Islet precursor cell (in vitro differentiated cells): ENCODE data around the gene NACC1.

Source experiments
- DNase-seq: peaks from one replicate; pipeline ENCODE4 v3.0.0-alpha.2; 2018

The NACC1 gene

GRCh38 chr19:13100841-13101589 lies 17.0 kb upstream of the NACC1 start:
- no peak for DNase-seq

GRCh38 chr19:13101590-13102415 lies 16.3 kb upstream of the NACC1 start:
- no peak for DNase-seq

DNA sequence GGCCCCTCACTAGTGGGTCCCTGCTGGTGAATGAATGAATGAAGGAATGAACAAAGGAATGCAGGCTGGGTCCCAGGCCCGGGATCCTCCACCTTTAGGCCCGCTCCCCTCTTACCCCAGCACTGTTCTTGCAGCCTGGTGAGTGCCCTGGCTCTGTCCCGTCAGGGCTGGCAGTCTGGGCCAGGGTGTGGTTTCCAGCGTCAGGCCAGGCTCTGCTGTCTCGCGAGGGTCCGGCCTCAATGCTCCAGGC lies 15.7 kb upstream of the NACC1 start:
- no peak for DNase-seq

- peak; percentile 91 for DNase-seq
These were observed 15.1 kb upstream of the NACC1 start, which contains the start of gene LYL1 for GRCh38 chr19:13102666-13103580. Gene LYL1 (minus strand): TSS chr19:13102858. CDS start chr19:13101171, 1,687 bp downstream.

DNA sequence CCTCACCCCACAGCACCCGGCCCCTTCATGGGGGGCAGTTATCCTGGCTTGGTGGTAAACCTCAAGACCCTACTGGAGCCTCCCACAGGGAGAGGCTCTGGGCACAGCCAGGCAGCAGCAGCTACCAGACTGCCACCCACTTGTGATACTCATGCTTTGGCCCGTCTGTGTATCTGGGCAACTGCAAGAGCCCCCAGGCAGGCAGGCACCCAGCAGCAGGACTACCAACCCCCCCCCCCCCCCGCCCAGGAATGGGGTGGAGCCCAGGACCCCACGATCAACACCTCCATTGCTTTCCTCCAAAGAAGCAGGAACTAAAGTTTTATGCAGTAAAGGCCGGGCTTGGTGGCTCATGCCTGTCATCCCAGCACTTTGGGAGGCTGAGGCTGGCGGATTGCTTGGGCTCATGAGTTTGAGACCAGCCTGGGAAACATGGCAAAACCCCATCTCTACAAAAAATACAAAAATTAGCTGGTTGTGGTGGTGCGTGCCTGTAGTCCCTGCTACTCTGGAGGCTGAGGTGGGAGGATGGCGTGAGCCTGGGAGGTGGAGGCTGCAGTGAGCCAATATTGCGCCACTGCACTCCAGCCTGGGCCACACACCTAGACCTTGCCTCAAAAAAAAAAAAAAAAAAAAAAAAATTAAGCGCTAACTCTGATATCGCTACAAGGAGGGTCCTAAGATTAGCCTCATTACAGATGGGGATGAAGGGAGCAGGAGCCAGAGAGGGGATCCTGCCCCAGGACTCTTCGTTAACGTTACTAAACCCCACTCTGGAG lies 14.3 kb upstream of the NACC1 start:
- DNase-seq, result no peak

GRCh38 chr19:13104360-13104847 lies 13.7 kb upstream of the NACC1 start:
- DNase-seq, result no peak

DNA sequence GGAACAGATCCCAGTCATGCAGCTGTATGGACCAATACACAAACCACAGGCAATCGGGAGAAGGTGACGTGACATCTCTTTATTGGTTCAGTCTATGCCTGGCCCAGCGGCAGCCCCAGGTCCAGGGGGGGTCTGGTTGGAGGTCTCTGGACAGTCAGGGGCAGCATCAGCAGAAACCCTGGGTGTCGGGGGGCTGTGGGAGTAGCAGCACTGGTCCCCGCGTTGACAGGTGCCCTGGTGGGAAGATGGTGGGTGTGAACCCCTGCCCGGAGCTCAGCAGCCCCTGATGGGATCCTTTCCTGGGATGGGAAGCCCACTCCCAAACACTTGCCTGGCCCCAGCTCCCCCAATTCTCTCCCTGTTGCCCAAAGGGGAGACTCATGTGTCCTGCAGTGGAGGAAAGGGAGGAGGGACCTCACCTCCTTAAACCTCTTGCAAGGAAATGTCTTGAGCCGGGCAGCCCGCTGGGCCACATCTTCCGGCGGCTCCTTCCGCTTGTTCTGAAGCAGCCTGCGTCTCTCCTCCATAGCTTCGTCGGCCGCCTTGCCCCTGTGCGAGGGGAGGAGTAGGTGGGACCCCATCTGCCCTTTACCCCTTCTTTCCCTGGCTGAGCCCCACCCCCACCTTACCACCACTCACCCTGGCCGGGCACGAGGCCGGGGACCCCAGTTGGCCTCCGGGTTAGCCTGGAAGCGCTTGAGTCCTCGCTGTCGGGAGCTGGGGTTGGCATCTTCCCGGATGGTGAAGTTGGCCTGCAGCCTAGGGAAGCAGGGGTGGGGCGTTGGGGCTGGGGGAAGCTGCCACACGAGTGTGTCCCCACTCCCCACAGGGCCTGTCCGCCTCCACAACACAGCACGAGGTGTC lies 13.0 kb upstream of the NACC1 start:
- no peak for DNase-seq

GRCh38 chr19:13109361-13110098 lies 8.5 kb upstream of the NACC1 start:
- no peak for DNase-seq

DNA sequence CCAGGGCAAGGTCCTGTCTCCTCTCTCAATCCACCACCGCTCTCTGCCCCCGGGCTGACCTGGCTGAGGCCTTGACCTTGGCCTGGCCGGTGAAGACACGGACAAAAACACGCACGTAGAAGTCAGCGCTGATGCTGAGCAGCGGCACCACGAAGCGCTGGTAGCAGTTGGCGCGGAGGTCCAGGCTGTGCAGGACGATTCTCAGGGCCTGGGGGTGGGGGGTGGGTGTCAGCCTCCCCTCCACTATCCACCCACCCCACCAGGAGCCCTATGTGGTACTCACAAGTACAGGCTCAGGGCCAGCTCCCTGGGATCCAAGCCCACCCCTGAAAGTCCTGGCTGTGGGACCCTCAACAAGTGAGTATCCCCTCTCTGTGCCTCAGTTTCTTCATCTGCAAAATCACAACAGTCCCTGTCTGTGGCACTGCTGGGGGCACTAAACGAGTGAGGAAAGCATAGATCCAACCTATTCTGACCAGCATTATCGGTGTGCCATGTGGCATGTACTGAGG lies 7.9 kb upstream of the NACC1 start:
- no peak for DNase-seq

- no peak for DNase-seq
These were observed 5.5 kb upstream of the NACC1 start for GRCh38 chr19:13112555-13112954.

GRCh38 chr19:13115936-13116281 lies 2.2 kb upstream of the NACC1 start:
- no peak for DNase-seq

GRCh38 chr19:13116282-13117175 lies 1.5 kb upstream of the NACC1 start, which contains the start of gene TRMT1:
Gene TRMT1 (minus strand): TSS chr19:13116740. CDS start chr19:13116399, 341 bp downstream.
- peak; percentile 94 for DNase-seq

DNA sequence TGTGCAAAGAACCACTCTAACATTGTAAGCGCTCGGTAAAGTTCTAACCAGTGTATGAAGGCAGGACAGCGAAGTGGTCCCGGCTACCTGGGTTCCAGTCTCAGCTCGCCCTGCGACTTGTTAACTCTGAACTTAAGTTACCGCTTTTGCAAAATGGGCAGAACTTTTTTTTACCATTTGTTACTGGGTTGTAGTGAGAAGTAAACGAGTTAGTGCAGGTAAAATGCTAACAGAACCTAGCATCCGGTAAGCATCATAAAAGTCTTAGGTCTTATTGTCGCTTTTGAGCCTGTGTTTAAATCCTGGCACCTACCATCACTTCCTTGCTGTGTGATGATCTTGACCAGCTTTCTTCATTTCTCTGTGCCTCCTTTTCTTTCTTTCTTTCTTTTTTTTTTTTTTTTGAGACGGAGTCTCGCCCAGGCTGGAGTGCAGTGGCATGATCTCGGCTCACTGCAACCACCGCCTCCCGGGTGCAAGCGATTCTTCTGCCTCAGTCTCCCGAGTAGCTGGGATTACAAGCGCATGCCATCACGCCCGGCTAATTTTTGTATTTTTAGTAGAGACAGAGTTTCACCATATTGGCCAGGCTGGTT lies 790 bp upstream of the NACC1 start:
- no peak for DNase-seq

- peak; percentile 95 for DNase-seq
These were observed 545 bp downstream of the NACC1 start for GRCh38 chr19:13118424-13119193.

GRCh38 chr19:13119627-13120026 lies 1.6 kb downstream of the NACC1 start:
- no peak for DNase-seq

GRCh38 chr19:13120031-13120430 lies 2.0 kb downstream of the NACC1 start:
- DNase-seq, result no peak

DNA sequence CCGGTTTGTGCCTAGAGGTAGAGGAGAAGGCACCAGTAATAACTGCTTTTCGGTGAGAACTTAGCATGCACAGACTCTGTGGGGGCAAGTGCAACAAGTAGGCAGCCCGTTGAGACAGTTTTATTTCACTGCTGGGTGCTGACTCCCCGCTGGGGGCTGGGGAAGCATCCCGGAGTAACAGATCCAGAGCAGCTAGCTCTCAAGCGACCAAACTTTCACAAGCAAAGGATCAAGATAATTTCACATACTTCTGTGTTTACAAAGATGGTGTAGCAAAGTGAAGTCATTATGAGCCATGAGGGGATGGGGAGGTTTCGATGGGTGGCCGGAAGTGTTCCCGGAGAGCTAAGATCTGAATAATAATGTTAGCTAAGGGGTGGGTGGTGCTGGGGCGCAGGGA lies 2.8 kb downstream of the NACC1 start:
- DNase-seq, result no peak
